GM21529 (cell line): ENCODE results near the gene SLC6A5.
A peak's percentile ranks its signal among the peaks of the same experiment; 100 is the strongest.

ENCODE experiments used
- ATAC-seq: cut with Tn5 transposase; IDR thresholded peaks from one replicate; pipeline ENCODE4 v1.9.1; 2021; ENCODE audit not compliant: unreplicated experiment

SLC6A5 gene

GRCh38 chr11:20620988-20621387 is 21.6 kb downstream of the SLC6A5 start:
- ATAC-seq = no peak

GRCh38 chr11:20621679-20622078 is 22.3 kb downstream of the SLC6A5 start:
- no peak for ATAC-seq

GRCh38 chr11:20623252-20623651 is 23.8 kb downstream of the SLC6A5 start:
- ATAC-seq = no peak

DNA sequence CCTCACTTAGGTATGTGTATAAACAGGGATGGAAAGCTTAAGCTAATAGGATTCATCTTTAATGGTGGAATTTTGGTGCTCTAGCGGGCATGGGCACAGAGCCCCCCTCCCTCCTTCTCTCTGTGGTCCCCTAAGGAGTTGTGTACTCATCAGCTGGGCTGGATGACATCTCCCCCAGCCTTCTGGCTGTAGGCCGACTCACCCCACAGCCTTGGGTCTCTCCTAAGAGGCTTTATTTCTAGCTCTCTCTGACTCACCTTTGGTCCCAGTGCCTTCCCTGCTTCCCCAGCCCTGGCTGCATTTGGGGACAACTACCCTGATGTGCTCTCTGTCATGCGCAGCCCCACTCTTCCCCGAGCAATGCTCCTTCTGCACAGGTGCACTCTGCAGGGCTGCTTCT is 26.9 kb downstream of the SLC6A5 start:
- ATAC-seq = no peak

DNA sequence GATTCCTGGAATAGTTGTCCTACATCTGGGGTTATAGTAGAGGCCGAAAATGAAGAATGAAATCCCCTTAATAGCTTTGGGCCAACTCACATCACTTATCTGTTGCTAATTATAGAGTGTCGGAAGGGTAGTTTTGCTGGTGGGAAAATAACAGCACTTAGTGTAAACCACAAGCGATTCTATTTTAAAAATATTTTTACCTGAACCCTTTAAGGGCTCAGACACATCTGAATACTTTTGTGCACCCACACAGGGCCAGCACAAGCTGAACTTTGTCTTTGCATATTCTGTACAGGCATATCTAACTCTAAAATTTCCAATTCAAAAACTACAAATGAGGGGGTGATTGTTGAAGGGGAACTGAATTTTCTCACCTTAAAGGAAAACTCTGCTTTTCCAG is 27.6 kb downstream of the SLC6A5 start:
- ATAC-seq = no peak

GRCh38 chr11:20627701-20628100 is 28.3 kb downstream of the SLC6A5 start:
- no peak for ATAC-seq

DNA sequence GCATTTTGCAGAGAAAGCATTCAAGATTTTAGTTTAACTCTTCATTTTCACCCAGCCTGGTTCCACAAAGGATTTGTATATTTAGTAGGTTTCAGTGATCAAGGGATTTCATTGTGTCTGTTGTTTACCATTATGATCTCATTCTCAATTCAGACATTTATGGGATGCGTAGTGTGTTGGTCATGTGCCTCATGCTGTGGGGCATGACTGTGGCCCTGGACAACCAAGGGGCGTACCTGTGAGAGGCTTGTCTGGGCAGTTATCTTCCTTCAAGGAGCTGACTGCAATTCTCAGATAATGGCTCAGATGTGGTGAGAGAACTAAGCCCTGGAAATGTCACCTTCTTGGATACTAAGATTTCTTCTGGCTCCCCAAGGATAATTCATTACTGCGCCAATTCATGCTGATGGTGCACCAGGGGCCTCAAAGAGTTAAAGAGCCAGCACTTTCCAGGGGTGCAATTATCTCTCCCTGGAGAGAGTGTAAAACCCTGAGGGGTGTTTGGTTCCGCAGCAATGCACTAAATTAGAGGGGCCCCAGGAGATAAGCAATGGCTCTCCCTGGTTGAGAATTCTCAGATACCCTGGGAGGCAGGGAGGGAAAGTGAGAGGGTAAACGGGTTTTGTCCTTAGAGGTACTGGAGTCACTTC is 32.2 kb downstream of the SLC6A5 start:
- no peak for ATAC-seq

GRCh38 chr11:20632169-20632532 is 32.7 kb downstream of the SLC6A5 start:
- no peak for ATAC-seq

- no peak for ATAC-seq
Observed at GRCh38 chr11:20634044-20634443, 34.6 kb downstream of the SLC6A5 start.

DNA sequence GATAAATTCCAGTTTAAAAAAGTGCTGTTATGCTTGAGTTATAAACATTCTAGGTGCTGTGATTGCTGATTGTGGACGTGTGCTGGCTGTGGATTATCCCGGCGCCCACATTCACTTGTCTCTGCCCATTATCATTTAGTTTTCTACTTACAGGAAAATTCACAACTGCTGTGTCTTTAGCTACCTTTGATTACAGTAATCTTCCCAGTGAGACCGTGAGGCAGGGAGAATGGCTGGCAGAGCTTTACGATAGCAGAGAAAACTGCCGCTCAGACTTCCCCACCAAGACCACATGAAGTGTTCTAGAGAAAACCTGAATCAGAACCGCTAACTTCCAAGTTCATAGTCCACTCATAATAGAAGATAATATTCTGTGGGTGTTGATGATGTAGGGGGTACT is 35.4 kb downstream of the SLC6A5 start:
- ATAC-seq = no peak

DNA sequence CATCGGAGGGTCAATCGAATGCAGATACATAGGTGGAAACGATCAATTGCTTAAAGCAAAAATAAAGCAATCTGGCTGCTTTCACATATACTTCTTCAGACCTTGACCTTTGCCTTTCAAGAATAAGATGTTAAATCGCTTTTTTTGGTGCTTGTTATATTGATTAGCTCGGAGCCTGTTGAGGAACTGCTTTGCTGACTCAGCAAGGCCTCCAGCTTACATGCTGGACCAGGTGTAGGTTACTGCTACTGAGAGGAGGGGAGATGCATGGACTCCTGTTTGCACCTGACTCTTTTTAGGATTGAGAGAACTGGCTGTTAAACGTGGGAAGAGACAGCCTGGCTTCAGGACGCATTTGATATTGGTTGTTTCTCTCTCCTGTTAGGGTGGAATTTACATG is 38.7 kb downstream of the SLC6A5 start:
- no peak for ATAC-seq

- ATAC-seq = no peak
Observed at GRCh38 chr11:20639688-20640087, 40.3 kb downstream of the SLC6A5 start.

GRCh38 chr11:20640401-20640800 is 41.0 kb downstream of the SLC6A5 start:
- ATAC-seq = no peak

GRCh38 chr11:20644360-20644759 is 45.0 kb downstream of the SLC6A5 start:
- ATAC-seq = no peak

DNA sequence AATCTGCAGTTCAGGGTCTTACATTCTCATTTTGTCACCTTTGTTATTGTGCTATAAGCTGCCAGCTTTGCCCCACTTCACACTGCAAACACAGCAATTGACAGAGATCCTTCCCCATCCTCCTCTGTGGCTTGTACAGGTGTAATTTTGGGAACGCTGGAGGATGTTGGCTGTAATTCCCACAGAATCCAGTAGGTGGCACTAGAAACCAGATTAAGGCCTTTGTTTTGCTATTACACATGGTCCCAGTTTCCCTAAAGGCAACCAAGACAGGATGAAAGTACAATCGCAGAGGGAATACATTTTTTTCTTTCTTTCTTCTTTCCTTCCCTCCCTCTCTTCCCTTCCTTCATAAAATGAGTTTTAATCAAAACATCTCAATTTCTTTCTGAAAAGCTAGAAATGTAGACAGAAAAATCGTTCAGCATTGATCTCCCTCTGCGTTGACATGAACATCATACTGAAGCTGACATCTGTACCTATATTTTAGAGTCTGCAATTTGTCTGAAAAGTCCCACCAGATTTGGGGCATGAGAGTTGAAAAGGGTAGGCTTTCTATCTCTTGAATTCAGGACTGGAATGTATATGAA is 48.7 kb downstream of the SLC6A5 start:
- peak; percentile 81 for ATAC-seq

DNA sequence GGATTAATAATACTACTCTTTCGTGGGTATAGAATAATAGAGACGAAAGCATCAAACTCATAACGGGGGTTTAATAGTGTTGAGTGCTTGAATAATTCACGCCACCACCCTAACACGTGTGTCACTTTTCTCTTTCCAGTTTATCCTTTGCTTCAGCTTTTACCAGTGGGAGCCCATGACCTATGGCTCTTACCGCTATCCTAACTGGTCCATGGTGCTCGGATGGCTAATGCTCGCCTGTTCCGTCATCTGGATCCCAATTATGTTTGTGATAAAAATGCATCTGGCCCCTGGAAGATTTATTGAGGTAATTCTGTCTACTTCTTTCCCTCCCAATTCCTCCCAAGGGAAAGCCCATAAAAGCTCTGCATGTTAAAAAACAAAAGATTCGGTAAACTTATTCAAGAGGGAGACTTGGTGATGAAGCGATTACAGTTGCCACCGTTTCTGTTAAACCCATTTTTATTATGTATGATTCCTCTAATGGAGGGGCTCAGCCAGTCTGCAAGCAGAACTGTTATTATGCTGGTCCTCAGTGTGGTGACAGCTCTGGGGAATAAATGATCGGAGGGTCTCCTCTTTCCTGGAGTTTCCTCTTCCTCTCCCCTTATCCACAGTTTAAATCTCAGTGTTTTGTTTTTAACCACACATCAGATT is 52.9 kb downstream of the SLC6A5 start:
- ATAC-seq = no peak

DNA sequence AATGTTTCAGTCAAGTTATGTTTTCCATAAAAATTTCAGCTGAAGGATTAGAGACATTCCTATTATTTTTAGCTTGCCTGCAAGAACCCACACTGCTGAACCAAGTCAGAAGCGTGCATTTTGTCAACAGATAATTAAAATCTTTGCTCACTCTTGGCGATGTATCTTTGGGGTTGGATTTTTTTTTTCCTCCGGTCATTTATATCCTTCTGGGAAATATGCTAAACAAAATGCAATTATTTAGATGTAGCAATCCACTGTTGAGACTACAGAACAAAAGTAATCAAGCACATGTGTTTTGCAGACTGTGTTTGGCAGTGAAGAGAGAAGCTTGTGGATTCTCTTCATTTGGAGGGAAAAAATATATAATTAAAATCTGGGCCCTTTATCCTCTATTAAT is 54.6 kb downstream of the SLC6A5 start:
- ATAC-seq = no peak

DNA sequence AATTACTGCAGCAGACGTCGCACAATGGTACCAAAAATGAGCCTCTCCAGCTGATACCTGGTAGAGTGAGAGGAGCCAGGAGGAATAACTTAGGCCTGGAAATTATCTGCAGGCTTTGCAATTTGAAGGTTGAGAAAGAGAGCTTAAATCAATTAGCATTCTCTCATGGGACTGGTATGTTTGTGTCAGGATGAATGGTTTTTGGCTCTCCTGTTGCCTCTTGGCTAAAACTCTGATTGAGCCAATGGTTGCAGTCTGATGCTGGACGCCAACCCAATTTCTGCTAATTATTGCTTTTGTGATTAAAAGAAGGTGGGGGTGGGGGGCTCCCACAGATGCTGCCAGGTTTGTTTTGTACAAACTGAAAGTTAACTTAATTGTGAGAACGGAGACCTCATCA is 57.5 kb downstream of the SLC6A5 start:
- ATAC-seq = no peak

DNA sequence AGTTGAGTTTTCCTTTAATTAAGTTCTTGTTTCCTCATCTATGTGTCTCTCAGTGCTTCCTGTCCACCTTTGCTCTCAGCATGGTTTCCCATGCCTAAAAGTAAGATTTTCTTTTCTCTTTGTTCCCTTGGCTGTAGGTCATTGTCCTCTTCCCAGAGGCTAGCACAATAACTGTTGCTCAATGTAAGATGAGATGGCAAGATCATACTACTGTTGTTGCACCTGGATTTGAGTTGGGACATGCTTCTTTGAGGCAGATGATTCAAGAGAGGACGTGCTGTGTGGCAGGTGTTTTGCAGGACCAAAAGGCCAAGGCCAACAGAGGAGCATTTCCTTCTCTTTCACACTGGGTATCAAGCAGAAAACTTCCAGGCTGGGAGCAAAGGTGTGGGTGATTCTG is 58.7 kb downstream of the SLC6A5 start:
- ATAC-seq = no peak

- no peak for ATAC-seq
Observed at GRCh38 chr11:20661445-20661844, 62.0 kb downstream of the SLC6A5 start.

DNA sequence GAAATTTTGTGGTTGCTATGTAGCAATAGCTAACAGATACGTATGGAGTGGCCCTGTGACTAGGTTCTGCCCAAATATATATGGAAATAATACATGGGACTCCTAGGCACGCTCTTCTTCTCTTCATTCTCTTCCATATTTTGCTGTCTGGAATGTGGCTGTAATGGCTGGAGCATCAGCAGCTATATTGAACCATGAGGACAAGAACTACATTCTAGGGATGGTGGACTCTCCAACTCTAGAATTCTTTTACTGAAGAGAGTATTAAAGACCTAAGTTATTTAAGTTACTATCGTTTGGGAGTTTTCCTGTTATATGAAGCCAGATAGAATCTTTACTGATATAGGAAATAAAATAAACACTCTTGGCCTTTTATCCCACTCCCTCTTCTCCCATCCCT is 62.4 kb downstream of the SLC6A5 start:
- no peak for ATAC-seq

GRCh38 chr11:20668131-20668809 is 68.9 kb downstream of the SLC6A5 start:
- ATAC-seq = no peak
